ENCODE measurements around the gene CNKSR3. TPM values are rescaled to one million over a fixed set of nuclear protein-coding genes. Genes with fewer than 3 reads are reported as not detected.

CNKSR3 gene
- total RNA-seq, 1 experiment from 2014 or later: 5.6 TPM

GRCh38 chr6:154537511-154538325 lies 27.2 kb upstream of the CNKSR3 start:
- no CpG with 5 or more reads among the region's 13 CpGs for WGBS (ENCODE audit: extremely low coverage, insufficient read length, low lambda C conversion rate)
- no peak overlapping the region for H2AFZ ChIP-seq (ENCODE audit: low read length)

More at GRCh38 chr6:154537511-154538325, 27.2 kb upstream of the CNKSR3 start:
- Mint-ChIP-seq H3K4me1 (peaks cover 40 to 46% of the 10 kb centered on the region in 2 experiments), H3K36me3 (ENCODE audit: insufficient read depth in 1 of 3, low read depth in 3 of 3) (no peaks in the 10 kb centered on the region), H3K27me3 (ENCODE audit: low read depth) (peaks cover 29% of the 10 kb centered on the region), H3K9me3 (no peaks in the 10 kb centered on the region; a peak in 1 of 5 replicates), H3K27ac (no peak overlapping the region; a peak in 1 of 7 replicates), H3K4me3 (no peak overlapping the region)
- Histone ChIP-seq H3K23me2 (ENCODE audit: insufficient read length, low read depth, low read length, poor library complexity, severe bottlenecking) (no peaks in the 10 kb centered on the region), H2AK5ac (ENCODE audit: insufficient read length, low read length) (no peak overlapping the region), H3K56ac (ENCODE audit: insufficient read length, low read depth, low read length) (no peak overlapping the region), H3K27ac (ENCODE audit: insufficient read length, low read depth, low read length) (no peak overlapping the region), H2BK120ac (ENCODE audit: low read depth, low read length, poor library complexity, severe bottlenecking) (no peak overlapping the region), H4K5ac (ENCODE audit: insufficient read length, low read depth, low read length) (no peak overlapping the region), H3K4me2 (ENCODE audit: insufficient read depth, insufficient read length, low read length) (no peak overlapping the region), H3K4me1 (ENCODE audit: insufficient read depth, low read length) (peaks cover 7% of the 10 kb centered on the region; the same call in 1 of the 2 replicates), H4K8ac (replicated peaks; ENCODE audit: insufficient read length, low read depth, low read length) (no peak overlapping the region), H3K23ac (ENCODE audit: insufficient read length, low read depth, low read length) (no peak overlapping the region), H2BK15ac (ENCODE audit: low read depth, low read length) (no peak overlapping the region), H3K14ac (ENCODE audit: insufficient read depth, low read length) (no peak overlapping the region), H4K20me1 (ENCODE audit: control insufficient read depth, insufficient read depth, insufficient read length) (no peaks in the 10 kb centered on the region), H2BK12ac (ENCODE audit: insufficient read length, low read depth, low read length) (no peak overlapping the region), H3K79me2 (ENCODE audit: insufficient read depth, low read length) (no peaks in the 10 kb centered on the region), H3K9ac (ENCODE audit: extremely low read depth, insufficient read length, low read length) (no peak overlapping the region), H3K4ac (ENCODE audit: low read depth, low read length) (no peak overlapping the region), H3K18ac (ENCODE audit: insufficient read length, low read depth, low read length) (no peak overlapping the region), H2BK20ac (ENCODE audit: low read depth, low read length, poor library complexity, severe bottlenecking) (no peak overlapping the region), H4K91ac (ENCODE audit: insufficient read length, low read depth, low read length) (no peak overlapping the region), H3K79me1 (ENCODE audit: insufficient read depth, low read depth, low read length, poor library complexity, severe bottlenecking) (no peaks in the 10 kb centered on the region), H3T11ph (ENCODE audit: low read length) (no peak overlapping the region), H3K9me3 (ENCODE audit: control insufficient read depth, low read depth, low read length) (no peaks in the 10 kb centered on the region), H3K27me3 (ENCODE audit: insufficient read depth, low read length) (no peaks in the 10 kb centered on the region; the same call in 1 of the 2 replicates), H2BK5ac (ENCODE audit: insufficient read length, low read length) (no peak overlapping the region)
- TF ChIP-seq CTCF (conservative IDR thresholded peaks at IDR 0.05): no peak
- peak; percentile 36 for DNase-seq

Measured in H9 (cell line).